Measurements from ENCODE around the gene ELF1.

ELF1 gene

GRCh38 chr13:41001695-41002094 lies 17.4 kb downstream of the ELF1 start:
- H3K4me1 ChIP-seq (ENCODE audit: insufficient read depth, low read length, poor library complexity, severe bottlenecking): peaks cover 78% of the 10 kb centered on the region
- H3K36me3 ChIP-seq (ENCODE audit: insufficient read depth, low read length): peaks cover 45% of the 10 kb centered on the region
- TF ChIP-seq EZH2phosphoT487 (IDR thresholded peaks at IDR 0.05; ENCODE audit: borderline replicate concordance) (no peak), CTCF (conservative IDR thresholded peaks at IDR 0.05; ENCODE audit: low read length) (no peak)
- no peaks in the 10 kb centered on the region for H3K9me2 ChIP-seq (replicated peaks; ENCODE audit: low read depth, low read length)
- H3K4me2 ChIP-seq (ENCODE audit: low read depth, low read length, poor library complexity, severe bottlenecking): peak overlapping the region; percentile 92
- peak overlapping the region; percentile 96 for H3K4me3 ChIP-seq (ENCODE audit: low read length, poor library complexity, severe bottlenecking)
- no peaks in the 10 kb centered on the region for H3K27me3 ChIP-seq (ENCODE audit: insufficient read depth, low read length, poor library complexity, severe bottlenecking)
- H3F3A ChIP-seq (ENCODE audit: low read depth): peaks cover 19% of the 10 kb centered on the region
- H3K79me2 ChIP-seq (ENCODE audit: insufficient read depth, low read length): peaks cover 94% of the 10 kb centered on the region
- no peak overlapping the region for H2AFZ ChIP-seq (ENCODE audit: low read length)
- H4K20me1 ChIP-seq (ENCODE audit: insufficient read depth, low read length, poor library complexity, severe bottlenecking): peaks cover 74% of the 10 kb centered on the region
- no peaks in the 10 kb centered on the region for H3K9me3 ChIP-seq (ENCODE audit: insufficient read depth, low read depth, low read length)
- H3K9ac ChIP-seq (ENCODE audit: low read depth, low read length, poor library complexity, severe bottlenecking): peak overlapping the region; percentile 93

GRCh38 chr13:40999416-40999815 lies 19.7 kb downstream of the ELF1 start:
- Histone ChIP-seq H3F3A (ENCODE audit: low read depth) (peaks cover 4% of the 10 kb centered on the region), H3K79me2 (ENCODE audit: insufficient read depth, low read length) (peaks cover 100% of the 10 kb centered on the region), H3K36me3 (ENCODE audit: insufficient read depth, low read length) (peaks cover 66% of the 10 kb centered on the region)

GRCh38 chr13:40996426-40997092 lies 22.6 kb downstream of the ELF1 start:
- H2AFZ ChIP-seq (ENCODE audit: low read length): no peak overlapping the region
- H3F3A ChIP-seq (ENCODE audit: low read depth): no peaks in the 10 kb centered on the region
- peak overlapping the region; percentile 52 for H3K4me2 ChIP-seq (ENCODE audit: low read depth, low read length, poor library complexity, severe bottlenecking)
- peaks cover 100% of the 10 kb centered on the region for H3K79me2 ChIP-seq (ENCODE audit: insufficient read depth, low read length)
- peak overlapping the region; percentile 23 for H3K4me3 ChIP-seq (ENCODE audit: low read length, poor library complexity, severe bottlenecking)
- no peaks in the 10 kb centered on the region for H3K27me3 ChIP-seq (ENCODE audit: insufficient read depth, low read length, poor library complexity, severe bottlenecking)
- H3K9ac ChIP-seq (ENCODE audit: low read depth, low read length, poor library complexity, severe bottlenecking): no peak overlapping the region
- peaks cover 84% of the 10 kb centered on the region for H3K36me3 ChIP-seq (ENCODE audit: insufficient read depth, low read length)
- H3K9me2 ChIP-seq (replicated peaks; ENCODE audit: low read depth, low read length): no peaks in the 10 kb centered on the region
- H4K20me1 ChIP-seq (ENCODE audit: insufficient read depth, low read length, poor library complexity, severe bottlenecking): peaks cover 100% of the 10 kb centered on the region
- TF ChIP-seq CTCF (conservative IDR thresholded peaks at IDR 0.05; ENCODE audit: low read length) (no peak), EZH2phosphoT487 (IDR thresholded peaks at IDR 0.05; ENCODE audit: borderline replicate concordance) (no peak)
- no peaks in the 10 kb centered on the region for H3K9me3 ChIP-seq (ENCODE audit: insufficient read depth, low read depth, low read length)
- peaks cover 76% of the 10 kb centered on the region for H3K4me1 ChIP-seq (ENCODE audit: insufficient read depth, low read length, poor library complexity, severe bottlenecking)

More at GRCh38 chr13:40999416-40999815, 19.7 kb downstream of the ELF1 start:
- Histone ChIP-seq H2AFZ (ENCODE audit: low read length) (no peak overlapping the region), H4K20me1 (ENCODE audit: insufficient read depth, low read length, poor library complexity, severe bottlenecking) (peaks cover 94% of the 10 kb centered on the region), H3K4me3 (ENCODE audit: low read length, poor library complexity, severe bottlenecking) (peak overlapping the region; percentile 3), H3K9me2 (replicated peaks; ENCODE audit: low read depth, low read length) (no peaks in the 10 kb centered on the region), H3K9me3 (ENCODE audit: insufficient read depth, low read depth, low read length) (no peaks in the 10 kb centered on the region), H3K4me1 (ENCODE audit: insufficient read depth, low read length, poor library complexity, severe bottlenecking) (peaks cover 81% of the 10 kb centered on the region), H3K4me2 (ENCODE audit: low read depth, low read length, poor library complexity, severe bottlenecking) (peak overlapping the region; percentile 67), H3K9ac (ENCODE audit: low read depth, low read length, poor library complexity, severe bottlenecking) (peak overlapping the region; percentile 17), H3K27me3 (ENCODE audit: insufficient read depth, low read length, poor library complexity, severe bottlenecking) (no peaks in the 10 kb centered on the region)
- TF ChIP-seq EZH2phosphoT487 (IDR thresholded peaks at IDR 0.05; ENCODE audit: borderline replicate concordance): no peak
- no peak for TF ChIP-seq CTCF (conservative IDR thresholded peaks at IDR 0.05; ENCODE audit: low read length)
